ENCODE measurements around the gene EPB41L5.

The EPB41L5 gene

DNA sequence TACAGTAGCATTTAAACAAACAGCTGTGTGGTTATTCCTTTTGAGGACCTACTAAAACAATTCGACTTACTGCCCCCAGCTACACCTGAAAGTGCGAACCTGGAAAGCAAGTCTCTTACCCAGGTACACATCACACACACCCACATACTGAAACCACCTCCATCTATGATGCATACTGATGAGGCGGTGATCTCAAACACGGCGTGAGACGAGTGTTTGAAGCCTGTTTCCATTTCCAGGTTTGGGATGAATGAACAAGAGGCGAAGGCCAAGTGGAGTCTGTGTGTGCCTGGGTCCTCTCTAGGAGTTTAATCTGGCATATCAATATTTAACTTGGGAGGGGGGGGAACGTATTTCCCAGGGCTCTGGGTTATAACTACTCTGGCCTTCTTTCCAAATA lies 208.7 kb downstream of the EPB41L5 start:
- TF ChIP-seq, protein P1, sequence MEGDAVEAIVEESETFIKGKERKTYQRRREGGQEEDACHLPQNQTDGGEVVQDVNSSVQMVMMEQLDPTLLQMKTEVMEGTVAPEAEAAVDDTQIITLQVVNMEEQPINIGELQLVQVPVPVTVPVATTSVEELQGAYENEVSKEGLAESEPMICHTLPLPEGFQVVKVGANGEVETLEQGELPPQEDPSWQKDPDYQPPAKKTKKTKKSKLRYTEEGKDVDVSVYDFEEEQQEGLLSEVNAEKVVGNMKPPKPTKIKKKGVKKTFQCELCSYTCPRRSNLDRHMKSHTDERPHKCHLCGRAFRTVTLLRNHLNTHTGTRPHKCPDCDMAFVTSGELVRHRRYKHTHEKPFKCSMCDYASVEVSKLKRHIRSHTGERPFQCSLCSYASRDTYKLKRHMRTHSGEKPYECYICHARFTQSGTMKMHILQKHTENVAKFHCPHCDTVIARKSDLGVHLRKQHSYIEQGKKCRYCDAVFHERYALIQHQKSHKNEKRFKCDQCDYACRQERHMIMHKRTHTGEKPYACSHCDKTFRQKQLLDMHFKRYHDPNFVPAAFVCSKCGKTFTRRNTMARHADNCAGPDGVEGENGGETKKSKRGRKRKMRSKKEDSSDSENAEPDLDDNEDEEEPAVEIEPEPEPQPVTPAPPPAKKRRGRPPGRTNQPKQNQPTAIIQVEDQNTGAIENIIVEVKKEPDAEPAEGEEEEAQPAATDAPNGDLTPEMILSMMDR (IDR thresholded peaks at IDR 0.05; ENCODE audit: control insufficient read depth, insufficient read depth, low read depth, low read length, missing control alignments), result no peak
- DNase-seq (ENCODE audit: low read depth), result no peak
- no peak overlapping the region for H3K4me3 ChIP-seq (ENCODE audit: control insufficient read depth, low read depth, low read length)

DNA sequence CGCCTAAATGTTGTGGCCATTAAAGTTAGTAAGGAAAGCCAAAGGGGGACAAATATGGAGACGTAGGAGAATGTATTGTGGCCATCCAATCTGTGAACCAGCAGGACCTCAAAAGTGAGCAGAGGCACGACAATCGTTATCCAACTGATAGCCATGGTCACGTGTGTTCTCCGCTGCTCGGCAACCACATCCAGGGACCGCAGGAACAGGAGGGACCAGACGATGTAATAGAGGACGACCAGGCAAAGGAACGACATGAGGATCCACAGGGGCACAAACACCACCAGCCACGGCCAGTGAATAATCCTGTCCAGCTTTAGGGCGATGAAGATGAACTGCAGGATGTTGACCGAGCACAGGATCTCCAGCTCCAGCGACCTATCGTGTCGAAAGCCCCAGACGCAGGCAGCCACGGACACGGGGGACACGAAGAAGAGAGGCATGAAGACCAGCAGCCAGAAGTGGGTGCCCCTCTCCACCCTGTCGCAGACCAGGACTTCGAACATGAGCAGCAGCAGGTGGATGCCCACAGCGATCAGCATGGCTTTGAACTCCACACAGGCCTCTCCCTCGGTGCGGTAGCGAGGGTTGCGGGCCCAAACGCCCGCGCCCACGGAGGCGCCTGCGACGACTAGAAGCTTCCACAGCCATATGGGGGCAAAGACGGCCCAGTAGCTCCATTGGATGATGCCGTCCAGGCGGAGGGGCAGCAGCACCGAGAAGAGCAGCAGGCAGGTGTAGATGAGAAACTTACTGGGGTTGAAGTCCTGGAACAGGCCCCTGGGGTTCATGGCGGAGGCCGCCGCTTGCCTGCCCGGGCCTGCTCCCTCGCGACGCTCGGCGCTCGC lies 209.5 kb downstream of the EPB41L5 start:
- DNase-seq (ENCODE audit: low read depth), result no peak
- TF ChIP-seq, protein P1 (IDR thresholded peaks at IDR 0.05; ENCODE audit: control insufficient read depth, insufficient read depth, low read depth, low read length, missing control alignments), result no peak
- H3K4me3 ChIP-seq (ENCODE audit: control insufficient read depth, low read depth, low read length), result peak overlapping the region; percentile 48

DNA sequence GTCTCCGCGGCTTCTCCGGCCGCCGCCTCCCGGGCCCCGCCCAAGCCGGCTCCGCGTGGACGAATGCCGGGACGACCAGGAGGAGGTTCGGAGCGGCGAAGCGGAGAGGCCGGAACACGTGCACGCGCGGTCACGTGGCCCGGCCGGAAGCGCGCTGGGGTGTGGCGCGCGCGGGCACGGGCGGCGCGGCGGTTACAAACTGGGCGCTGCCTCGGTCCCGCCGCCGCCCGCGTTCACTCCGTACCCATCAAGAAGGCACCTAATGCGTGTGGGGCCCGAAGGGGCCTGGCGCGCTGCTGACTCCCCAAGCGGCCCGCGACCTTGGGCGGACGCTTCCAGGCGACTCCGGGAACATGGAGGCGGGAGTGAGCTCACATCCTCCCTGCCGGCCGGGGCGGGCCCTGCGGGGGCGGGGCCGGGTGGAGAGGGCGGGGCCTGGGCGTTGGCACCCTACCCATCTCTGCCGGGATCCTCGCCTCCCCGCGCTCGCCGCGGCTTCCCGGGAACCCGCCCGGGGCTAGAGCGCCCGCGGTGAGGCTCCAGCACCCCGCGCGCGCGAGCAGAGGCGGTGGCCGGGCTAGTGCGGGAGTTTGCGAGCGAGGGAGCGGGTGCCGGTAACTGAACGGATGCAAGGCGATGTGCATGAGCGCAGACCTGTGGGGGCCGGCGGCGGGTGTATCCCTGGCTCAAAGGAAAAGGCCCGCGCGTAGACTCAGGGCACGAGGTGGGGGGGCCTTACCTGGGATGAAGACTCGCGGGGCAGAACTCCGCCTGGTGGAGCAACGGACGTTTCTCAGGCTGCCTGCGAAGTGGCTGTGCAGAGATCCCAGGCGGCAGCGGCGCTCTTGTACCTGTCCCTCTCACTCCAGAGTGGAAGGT lies 210.4 kb downstream of the EPB41L5 start, which contains the start of gene TMEM185B:
TSS of gene TMEM185B (minus strand) at position 367 of the 879 bp plus-strand sequence. CDS start 424 bp downstream, outside the sequence.
- H3K4me3 ChIP-seq (ENCODE audit: control insufficient read depth, low read depth, low read length), result peak within 1 kb of the TSS; percentile 48
- TF ChIP-seq, protein P1 (IDR thresholded peaks at IDR 0.05; ENCODE audit: control insufficient read depth, insufficient read depth, low read depth, low read length, missing control alignments), result peak; percentile 40
- DNase-seq (ENCODE audit: low read depth), result no peak

DNA sequence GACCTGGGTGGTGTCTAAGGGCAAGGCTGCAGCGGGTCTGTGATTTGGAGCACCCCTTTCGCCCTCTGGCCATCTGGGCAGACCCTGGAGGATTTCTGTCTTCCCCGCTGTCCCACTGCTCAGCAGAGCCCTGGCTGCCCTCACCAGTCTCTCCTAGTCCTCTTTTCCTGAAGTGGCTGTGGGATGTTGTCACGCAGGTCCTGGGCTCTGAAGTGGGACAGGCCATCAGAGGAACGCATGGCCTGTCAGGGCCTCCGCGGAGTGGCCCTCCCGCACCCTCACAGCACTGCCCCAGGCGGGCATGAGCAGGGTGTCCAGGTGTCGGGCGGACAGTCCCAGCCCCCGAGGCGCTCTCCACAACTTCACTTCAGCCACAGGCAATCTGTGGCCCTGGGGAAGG lies 211.4 kb downstream of the EPB41L5 start:
- DNase-seq (ENCODE audit: low read depth), result no peak
- H3K4me3 ChIP-seq (ENCODE audit: control insufficient read depth, low read depth, low read length), result no peak overlapping the region
- TF ChIP-seq, protein P1 (IDR thresholded peaks at IDR 0.05; ENCODE audit: control insufficient read depth, insufficient read depth, low read depth, low read length, missing control alignments), result no peak

DNA sequence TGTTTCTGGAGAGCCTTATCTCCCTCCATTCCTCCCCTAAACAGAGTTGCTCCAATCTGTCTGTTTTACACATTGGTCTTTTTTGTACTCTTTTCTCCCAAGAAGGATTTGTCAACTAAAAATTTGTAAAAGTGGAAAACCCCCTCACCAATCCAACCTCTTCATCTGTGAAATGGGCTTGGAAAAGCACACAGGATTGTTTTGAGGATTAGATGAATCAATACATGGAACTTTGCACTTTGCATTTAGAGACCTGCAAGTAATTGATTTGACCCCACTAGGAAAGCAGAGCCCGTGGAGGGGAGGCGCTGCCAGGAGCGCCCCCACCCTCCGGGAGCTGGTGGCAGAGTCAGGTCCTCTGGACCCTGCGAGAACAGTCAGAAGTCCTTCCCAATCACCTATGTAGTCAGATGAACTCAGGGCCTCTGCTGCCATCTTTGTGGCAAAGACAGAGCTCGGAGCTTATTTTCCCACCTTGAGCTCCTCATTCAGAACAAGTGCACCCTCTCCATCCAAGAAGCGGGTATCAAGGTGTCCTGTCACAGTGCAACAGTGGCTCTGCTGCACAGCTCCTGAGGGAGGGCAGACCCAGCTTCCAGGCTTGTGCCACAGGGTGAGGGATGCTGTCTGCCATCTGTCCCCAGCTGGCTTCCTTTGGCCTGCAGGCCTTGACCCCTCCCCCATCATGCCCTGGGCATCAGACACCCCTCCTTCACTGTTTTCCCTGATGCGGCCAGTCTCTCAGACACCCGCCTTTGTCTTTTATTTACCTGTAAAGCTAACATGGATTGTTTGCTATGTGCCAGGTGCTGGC lies 212.1 kb downstream of the EPB41L5 start:
- DNase-seq (ENCODE audit: low read depth), result no peak
- no peak overlapping the region for H3K4me3 ChIP-seq (ENCODE audit: control insufficient read depth, low read depth, low read length)

More for the DNA sequence above, 212.1 kb downstream of the EPB41L5 start:
- TF ChIP-seq, protein P1 (IDR thresholded peaks at IDR 0.05; ENCODE audit: control insufficient read depth, insufficient read depth, low read depth, low read length, missing control alignments), result no peak
